Measurements from ENCODE around the gene FLAD1.

DNA sequence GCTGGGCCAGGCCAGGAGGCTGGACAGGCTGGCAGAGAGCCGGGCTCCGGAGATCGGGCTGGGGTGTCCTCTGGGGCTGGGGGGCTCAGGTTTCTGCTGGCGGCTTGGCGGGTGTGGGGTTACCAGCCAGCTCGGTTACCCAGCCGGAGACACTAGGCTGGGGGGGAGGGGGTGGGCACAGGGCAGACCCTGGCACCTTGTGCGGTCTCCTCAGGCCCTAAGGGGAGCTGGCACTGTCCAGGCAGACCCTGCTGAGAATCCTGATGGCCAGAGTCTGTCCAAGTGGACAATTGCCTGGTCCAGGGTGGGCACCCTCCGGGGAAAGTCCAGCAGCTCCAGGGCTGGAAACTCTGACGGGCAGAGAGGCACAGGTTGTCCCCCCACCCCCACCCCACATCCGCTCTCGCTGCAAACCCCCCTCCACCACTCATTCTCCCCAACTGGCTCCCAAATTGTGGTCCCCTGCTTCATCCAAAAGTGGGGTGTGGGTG is 26.1 kb downstream of the FLAD1 start:
- TF ChIP-seq POLR2A (IDR thresholded peaks at IDR 0.05; ENCODE audit: low read depth, low read length) (no peak), TAF1 (IDR thresholded peaks at IDR 0.05; ENCODE audit: borderline replicate concordance, low read depth, low read length) (no peak), POLR2AphosphoS5 (IDR thresholded peaks at IDR 0.05; ENCODE audit: low read depth, low read length) (no peak)
